A549 treated with RU486 at 1 μM for 4 hours (cell line): ENCODE data around the gene B4GALNT1. TPM values are rescaled to one million over a fixed set of nuclear protein-coding genes. Genes with fewer than 3 reads are reported as not detected.

Experiments
- total RNA-seq: library from RNA; stranded (reverse); fragments of 200-300 nt; extraction: Qiagen RNA extraction; gene quantifications from 5 replicates; pipeline ENCODE4 v1.2.3, GENCODE V29; 2022; ENCODE audit warnings: low read depth

B4GALNT1 gene
- 29.9 to 52.0 TPM (median 44.1 TPM) in 5 replicates for total RNA-seq

GRCh38 chr12:57632958-57633840, at the start of gene B4GALNT1:
Gene B4GALNT1 (minus strand): TSS chr12:57633201. CDS start chr12:57632132, 1,069 bp downstream.

GRCh38 chr12:57611108-57611826, 21.7 kb downstream of the B4GALNT1 start, which contains the start of gene ARHGEF25:
Gene ARHGEF25 (plus strand): TSS chr12:57611435. CDS start chr12:57611895, 460 bp downstream.

GRCh38 chr12:57604454-57604991, 28.5 kb downstream of the B4GALNT1 start, which contains the start of gene DTX3:
Gene DTX3 (plus strand): TSS chr12:57604824. CDS start chr12:57606518, 1,694 bp downstream.

GRCh38 chr12:57590864-57591781, 41.9 kb downstream of the B4GALNT1 start, which contains the start of gene PIP4K2C:
Gene PIP4K2C (plus strand): TSS chr12:57591192. CDS start chr12:57591290, 98 bp downstream.

Other genes starting within 250 kb of the B4GALNT1 start
- 7.7 to 10.4 TPM (median 9.5 TPM) in 5 replicates for gene R3HDM2, start 202.2 kb downstream of the B4GALNT1 start, total RNA-seq
- not detected in 5 replicates for gene INHBC, start 198.4 kb downstream of the B4GALNT1 start, total RNA-seq
- gene INHBE, start 177.9 kb downstream of the B4GALNT1 start, total RNA-seq = 0.08 to 0.25 TPM (median 0.12 TPM) in 3 of 5 replicates, not detected in the others
- 7.7 to 10.7 TPM (median 8.5 TPM) in 5 replicates for gene GLI1, start 173.4 kb downstream of the B4GALNT1 start, total RNA-seq
- gene ARHGAP9, start 153.3 kb downstream of the B4GALNT1 start, total RNA-seq = 0.22 to 0.68 TPM (median 0.35 TPM) in 5 replicates
- gene MARS1, start 145.1 kb downstream of the B4GALNT1 start, total RNA-seq = 137 to 258 TPM (median 165 TPM) in 5 replicates
- 30.4 to 41.9 TPM (median 34.7 TPM) in 5 replicates for gene DDIT3, start 112.7 kb downstream of the B4GALNT1 start, total RNA-seq
- gene MBD6, start 110.4 kb downstream of the B4GALNT1 start, total RNA-seq = 16.7 to 30.9 TPM (median 25.6 TPM) in 5 replicates
- 114 to 168 TPM (median 120 TPM) in 5 replicates for gene DCTN2, start 86.0 kb downstream of the B4GALNT1 start, total RNA-seq
- gene KIF5A, start 83.2 kb downstream of the B4GALNT1 start, total RNA-seq = 0.14 to 0.27 TPM (median 0.24 TPM) in 5 replicates
- 40.8 to 44.9 TPM (median 42.5 TPM) in 5 replicates for gene PIP4K2C, start 42.0 kb downstream of the B4GALNT1 start, total RNA-seq
- 16.2 to 18.8 TPM (median 17.8 TPM) in 5 replicates for gene DTX3, start 28.4 kb downstream of the B4GALNT1 start, total RNA-seq
- 6.1 to 7.7 TPM (median 6.6 TPM) in 5 replicates for gene ARHGEF25, start 21.8 kb downstream of the B4GALNT1 start, total RNA-seq
- gene OS9, start 60.9 kb upstream of the B4GALNT1 start, total RNA-seq = 112 to 122 TPM (median 116 TPM) in 5 replicates
- gene AGAP2, start 105.5 kb upstream of the B4GALNT1 start, total RNA-seq = 0.10 to 0.16 TPM (median 0.13 TPM) in 5 replicates
- 13.2 to 21.9 TPM (median 16.0 TPM) in 5 replicates for gene TSPAN31, start 111.8 kb upstream of the B4GALNT1 start, total RNA-seq
- 253 to 299 TPM (median 268 TPM) in 5 replicates for gene CDK4, start 119.1 kb upstream of the B4GALNT1 start, total RNA-seq
- 6.1 to 8.0 TPM (median 7.2 TPM) in 5 replicates for gene MARCHF9, start 121.9 kb upstream of the B4GALNT1 start, total RNA-seq
- gene CYP27B1, start 133.9 kb upstream of the B4GALNT1 start, total RNA-seq = 0.89 to 2.8 TPM (median 2.3 TPM) in 5 replicates
- gene METTL1, start 138.9 kb upstream of the B4GALNT1 start, total RNA-seq = 52.1 to 68.7 TPM (median 54.0 TPM) in 5 replicates
- gene EEF1AKMT3, start 139.4 kb upstream of the B4GALNT1 start, total RNA-seq = 5.3 to 6.5 TPM (median 6.2 TPM) in 5 replicates
- gene TSFM, start 149.6 kb upstream of the B4GALNT1 start, total RNA-seq = 69.3 to 81.3 TPM (median 71.5 TPM) in 5 replicates
- gene AVIL, start 185.5 kb upstream of the B4GALNT1 start, total RNA-seq = 0.35 to 0.77 TPM (median 0.57 TPM) in 5 replicates
- 43.2 to 57.6 TPM (median 53.1 TPM) in 5 replicates for gene CTDSP2, start 213.5 kb upstream of the B4GALNT1 start, total RNA-seq